ENCODE measurements around the gene TIMM17A.
"Not testable (repeated sequence)": the region's sequence is repeated elsewhere in the genome, so short reads cannot be mapped to it uniquely, and the experiment has no call there.

TIMM17A gene

GRCh38 chr1:201941420-201942128 lies 13.7 kb upstream of the TIMM17A start:
- no peak for DNase-seq

GRCh38 chr1:201942129-201942495 lies 13.2 kb upstream of the TIMM17A start:
- no peak for DNase-seq

- DNase-seq, result no peak
Measured at GRCh38 chr1:201944002-201944401, 11.3 kb upstream of the TIMM17A start.

- no peak for DNase-seq
Measured at GRCh38 chr1:201944639-201945038, 10.7 kb upstream of the TIMM17A start.

- no peak for DNase-seq
Measured at GRCh38 chr1:201945157-201945556, 10.1 kb upstream of the TIMM17A start.

GRCh38 chr1:201945863-201946223 lies 9.5 kb upstream of the TIMM17A start:
- no peak for DNase-seq

GRCh38 chr1:201946224-201946908 lies 8.9 kb upstream of the TIMM17A start, which contains the start of gene LMOD1:
Gene LMOD1 (minus strand): TSS chr1:201946548. CDS start chr1:201946340, 208 bp downstream.
- DNase-seq, result no peak

- no peak for DNase-seq
Measured at GRCh38 chr1:201947697-201948008, 7.7 kb upstream of the TIMM17A start.

- no peak for DNase-seq
Measured at GRCh38 chr1:201949491-201949890, 5.8 kb upstream of the TIMM17A start.

GRCh38 chr1:201954263-201955008 lies 867 bp upstream of the TIMM17A start:
- DNase-seq, result peak; percentile 43

- no peak for DNase-seq
Measured at GRCh38 chr1:201955729-201956143, 433 bp downstream of the TIMM17A start.

- DNase-seq, result no peak
Measured at GRCh38 chr1:201958348-201958747, 3.0 kb downstream of the TIMM17A start.

GRCh38 chr1:201962382-201962781 lies 7.1 kb downstream of the TIMM17A start:
- not testable (repeated sequence) for DNase-seq

GRCh38 chr1:201964261-201964660 lies 9.0 kb downstream of the TIMM17A start:
- no peak for DNase-seq

- no peak for DNase-seq
Measured at GRCh38 chr1:201966171-201966570, 10.9 kb downstream of the TIMM17A start.

GRCh38 chr1:201968202-201968925 lies 13.1 kb downstream of the TIMM17A start:
- DNase-seq, result no peak

- no peak for DNase-seq
Measured at GRCh38 chr1:201970334-201971159, 15.2 kb downstream of the TIMM17A start.

GRCh38 chr1:201982082-201982622 lies 26.8 kb downstream of the TIMM17A start:
- peak; percentile 83 to 89 for DNase-seq

GRCh38 chr1:201982623-201983379 lies 27.5 kb downstream of the TIMM17A start, which contains the start of gene RNPEP:
Gene RNPEP (plus strand): TSS chr1:201982648. CDS start chr1:201982667, 19 bp downstream.
- DNase-seq, result peak; percentile 67 to 74

- no peak for DNase-seq
Measured at GRCh38 chr1:201983380-201983805, 28.1 kb downstream of the TIMM17A start.

- no peak for DNase-seq
Measured at GRCh38 chr1:201984446-201984845, 29.1 kb downstream of the TIMM17A start.
